AG08396 (cell line): ENCODE measurements around the gene TMEM151A.
"Not testable (repeated sequence)": the region's sequence is repeated elsewhere in the genome, so short reads cannot be mapped to it uniquely, and the experiment has no call there.

Source experiments
- DNase-seq: peaks from one replicate; pipeline ENCODE4 v3.0.0; 2012; ENCODE audit warnings: low spot score, mixed read lengths

The TMEM151A gene

DNA sequence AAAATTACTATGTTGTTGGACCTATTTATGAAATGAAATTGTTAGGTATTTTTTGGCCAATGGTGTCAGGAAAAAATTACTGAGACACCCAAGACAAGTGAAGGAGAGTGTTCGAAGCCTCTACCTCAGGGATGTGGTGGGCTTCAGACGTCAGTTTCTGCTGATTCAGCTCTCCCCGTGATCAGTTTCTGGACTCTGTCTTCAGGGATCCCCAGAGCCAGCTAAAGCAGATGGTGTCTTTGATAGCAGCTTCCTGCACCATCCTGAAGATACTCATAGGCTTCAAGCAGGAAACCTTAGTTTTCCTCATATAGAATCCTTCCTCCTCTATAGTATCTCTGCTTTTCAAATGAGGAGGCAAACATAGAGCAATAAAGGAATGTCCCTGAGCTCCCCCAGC lies 17.8 kb downstream of the TMEM151A start:
- DNase-seq = no peak

DNA sequence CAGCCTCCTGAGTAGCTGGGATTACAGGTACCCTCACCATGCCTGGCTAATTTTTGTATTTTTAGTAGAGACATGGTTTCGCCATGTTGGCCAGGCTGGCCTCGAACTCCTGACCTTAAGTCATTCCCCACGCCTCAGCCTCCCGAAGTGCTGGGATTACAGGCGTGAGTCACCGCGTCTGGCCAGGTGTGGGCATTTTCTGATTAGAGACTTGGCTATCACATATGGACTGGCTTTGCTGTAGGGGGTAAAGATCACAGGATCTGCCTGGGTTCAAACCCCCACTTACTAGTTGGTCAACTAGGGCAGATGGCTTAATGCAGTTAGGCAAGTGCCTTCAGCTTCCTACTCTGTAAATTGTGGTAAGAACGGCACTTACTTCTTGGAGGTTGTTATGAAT lies 18.6 kb downstream of the TMEM151A start:
- no peak for DNase-seq

DNA sequence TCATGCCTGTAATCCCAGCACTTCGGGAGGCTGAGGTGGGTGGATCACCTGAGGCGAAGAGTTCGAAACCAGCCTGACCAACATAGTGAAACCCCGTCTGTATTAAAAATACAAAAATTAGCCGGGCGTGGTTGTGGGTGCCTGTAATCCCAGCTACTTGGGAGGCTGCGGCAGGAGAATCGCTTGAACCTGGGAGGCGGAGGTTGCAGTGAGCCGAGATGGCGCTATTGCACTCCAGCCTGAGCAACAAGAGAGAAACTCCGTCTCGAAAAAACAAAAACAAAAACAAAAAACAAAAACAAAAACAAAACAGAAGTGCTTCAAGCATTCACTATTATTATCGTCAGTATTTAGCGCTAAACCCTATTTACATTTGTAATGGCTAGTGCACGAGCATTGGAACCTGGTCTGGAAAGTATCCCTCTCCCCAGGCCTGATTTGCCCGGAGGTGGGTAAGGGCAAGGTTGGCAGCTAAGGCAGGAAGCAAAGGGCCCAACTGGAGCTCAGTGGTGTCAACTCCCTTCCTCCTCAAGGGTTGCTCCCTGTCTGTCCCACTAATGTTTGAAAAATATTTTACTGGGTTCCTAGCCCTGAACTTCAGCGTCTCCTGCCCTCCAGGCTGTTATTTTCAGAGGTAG lies 19.2 kb downstream of the TMEM151A start:
- not testable (repeated sequence) for DNase-seq

GRCh38 chr11:66311470-66311964 lies 19.8 kb downstream of the TMEM151A start:
- DNase-seq = no peak

GRCh38 chr11:66311965-66312548 lies 20.4 kb downstream of the TMEM151A start:
- DNase-seq = peak; percentile 86

DNA sequence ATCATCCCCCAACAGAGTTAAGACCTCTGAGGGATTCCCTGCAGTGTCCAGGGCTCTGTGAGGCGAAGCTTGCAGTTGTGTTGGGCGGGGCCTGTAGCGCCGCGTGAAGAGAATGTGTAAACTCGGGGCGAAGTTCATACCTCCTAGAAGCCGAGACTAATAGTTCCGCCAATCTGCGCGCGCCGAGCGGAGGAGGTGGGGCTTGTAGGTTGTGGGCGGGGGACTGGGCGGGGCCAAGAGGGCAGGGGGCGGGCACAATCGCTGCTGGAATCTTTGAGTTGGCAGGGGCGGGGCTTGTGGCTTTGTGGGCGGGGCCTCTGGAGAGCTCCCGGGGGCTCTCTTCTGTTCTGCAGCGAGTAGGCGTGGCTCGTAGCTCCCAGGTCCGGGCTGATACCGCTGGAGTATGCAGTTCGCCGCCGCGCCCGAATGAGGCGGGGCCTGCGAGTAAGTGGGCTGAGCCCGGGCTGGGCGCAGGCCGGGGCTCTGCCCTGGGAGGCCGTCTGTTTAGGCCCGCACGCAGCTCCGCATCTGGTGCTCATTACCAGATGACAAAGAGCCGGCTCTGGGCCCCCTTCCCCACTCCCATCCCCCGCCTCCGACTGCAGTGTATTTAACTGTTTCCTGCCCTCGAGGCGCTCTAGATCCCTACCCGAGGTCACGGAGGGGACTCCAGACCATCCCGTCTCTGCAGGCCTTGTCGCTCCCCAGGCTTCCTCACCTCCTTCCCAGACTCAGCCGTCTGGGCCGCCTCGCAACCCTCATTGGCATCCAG lies 21.0 kb downstream of the TMEM151A start:
- DNase-seq = peak; percentile 98

GRCh38 chr11:66313321-66314185 lies 21.9 kb downstream of the TMEM151A start:
- no peak for DNase-seq

GRCh38 chr11:66314186-66314501 lies 22.4 kb downstream of the TMEM151A start:
- no peak for DNase-seq

- no peak for DNase-seq
Observed at GRCh38 chr11:66314561-66315497, 23.1 kb downstream of the TMEM151A start.

GRCh38 chr11:66315498-66315885 lies 23.8 kb downstream of the TMEM151A start:
- DNase-seq = no peak

DNA sequence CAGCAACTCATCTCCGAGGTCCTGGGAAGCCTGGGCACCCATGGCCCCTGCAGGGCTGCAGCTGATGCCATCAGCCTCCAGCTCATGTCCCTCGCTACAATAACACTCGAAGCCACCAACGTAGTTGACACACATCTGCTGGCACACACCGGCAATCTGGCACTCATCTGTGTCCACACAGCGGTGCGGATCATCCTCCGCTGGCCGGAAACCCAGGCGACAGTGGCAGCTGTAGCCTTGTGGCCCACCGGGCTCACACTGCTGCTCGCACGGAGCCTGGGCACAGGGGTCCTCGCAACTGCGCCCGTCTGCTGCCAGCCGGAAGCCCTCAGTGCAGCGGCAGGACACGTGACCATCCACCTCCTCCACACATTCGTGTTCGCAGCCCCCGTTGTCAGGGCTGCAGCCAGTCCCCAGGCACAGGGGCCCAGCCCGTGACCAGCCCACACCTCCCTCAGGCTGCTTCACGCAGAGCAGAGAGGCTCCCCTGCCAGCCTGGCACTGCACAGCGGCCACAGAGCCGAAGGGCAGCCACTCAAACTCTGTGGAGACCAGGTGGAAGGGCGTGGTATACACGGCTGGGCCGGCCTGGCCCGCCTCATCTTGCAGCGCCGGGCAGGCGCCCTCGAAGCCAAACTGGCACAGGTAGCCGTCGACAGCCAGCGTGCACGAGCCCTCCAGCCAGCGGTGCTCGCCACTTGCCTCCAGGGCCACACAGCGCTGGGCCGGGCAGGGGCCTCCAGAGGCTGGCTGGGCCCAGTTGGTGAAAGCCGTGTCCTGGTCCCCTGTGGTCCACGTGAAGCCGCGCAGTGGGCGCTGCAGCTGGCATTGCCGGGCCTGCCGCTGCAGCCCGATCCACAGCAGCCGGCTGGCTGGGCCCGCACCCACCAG lies 24.5 kb downstream of the TMEM151A start:
- DNase-seq = no peak

- peak; percentile 76 for DNase-seq
Observed at GRCh38 chr11:66316849-66317251, 25.2 kb downstream of the TMEM151A start, which contains the start of gene CD248. Gene CD248 (minus strand): TSS chr11:66317044. CDS start chr11:66317027, 17 bp downstream.

- peak; percentile 72 for DNase-seq
Observed at GRCh38 chr11:66317322-66317722, 25.6 kb downstream of the TMEM151A start.

DNA sequence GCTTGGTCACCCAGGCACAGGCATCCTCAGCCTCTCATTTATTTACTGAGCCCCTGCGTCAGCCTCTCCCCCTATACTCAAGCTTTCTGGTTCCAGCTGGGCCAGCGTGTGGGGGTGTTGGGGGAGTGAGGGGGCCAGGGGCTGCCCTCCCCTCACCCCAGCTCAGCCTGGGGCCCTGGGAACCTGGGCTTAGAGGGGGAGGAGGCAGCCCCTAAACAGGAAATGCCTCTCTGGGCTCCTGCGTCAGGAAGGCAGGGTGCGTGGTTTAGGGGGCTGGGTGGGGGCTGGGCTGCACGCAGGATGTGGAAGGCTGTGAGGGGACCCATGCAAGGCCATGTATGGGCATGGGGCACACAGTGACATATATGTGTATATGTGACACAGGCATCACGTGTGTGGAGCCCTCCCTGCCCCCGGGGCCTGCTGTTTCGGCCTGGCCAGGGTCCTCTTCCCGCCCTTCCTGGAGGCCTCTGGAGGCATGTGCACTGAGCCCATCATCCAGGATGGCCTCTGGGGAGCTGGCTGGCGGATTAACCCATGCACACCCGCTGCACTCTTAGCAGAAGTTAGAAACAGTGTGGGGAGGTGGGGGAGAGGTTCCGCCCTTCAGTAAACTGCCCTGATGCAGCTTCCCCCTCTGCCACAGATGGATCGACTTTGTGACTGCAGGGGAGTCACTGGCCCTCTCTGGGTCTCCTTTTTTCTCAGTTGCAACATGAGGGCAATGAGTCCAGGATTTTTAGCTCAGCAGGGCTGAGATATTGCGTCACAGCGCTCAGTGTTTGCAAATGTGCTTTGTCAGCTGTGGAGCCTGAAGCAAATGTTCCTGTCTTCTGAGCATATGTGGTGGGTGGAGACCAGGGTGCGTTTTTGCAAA lies 26.3 kb downstream of the TMEM151A start:
- no peak for DNase-seq

DNA sequence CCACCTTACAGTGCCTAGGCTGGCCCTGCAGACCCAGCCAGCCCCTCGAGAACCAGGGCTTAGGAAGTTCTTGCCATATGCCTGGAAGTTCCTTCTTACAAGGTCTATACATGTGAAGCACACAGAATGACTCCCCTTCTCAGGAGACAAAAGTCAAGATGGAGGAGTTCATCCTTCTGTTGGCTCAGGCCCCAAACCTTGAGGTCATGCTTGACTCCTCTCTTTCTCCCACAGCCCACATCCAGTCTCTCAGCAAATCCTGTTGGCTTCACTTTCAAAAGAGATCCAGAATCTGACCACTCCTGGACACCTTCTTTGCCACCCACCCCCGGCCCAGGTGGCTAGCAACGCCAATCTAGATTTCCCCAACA lies 26.9 kb downstream of the TMEM151A start:
- DNase-seq = no peak

GRCh38 chr11:66320289-66320688 lies 28.6 kb downstream of the TMEM151A start:
- DNase-seq = not testable (repeated sequence)

GRCh38 chr11:66320748-66321147 lies 29.1 kb downstream of the TMEM151A start:
- DNase-seq = not testable (repeated sequence)

- no peak for DNase-seq
Observed at GRCh38 chr11:66321606-66322005, 29.9 kb downstream of the TMEM151A start.
